Measurements from ENCODE around the gene ZNF71.

ZNF71 gene

DNA sequence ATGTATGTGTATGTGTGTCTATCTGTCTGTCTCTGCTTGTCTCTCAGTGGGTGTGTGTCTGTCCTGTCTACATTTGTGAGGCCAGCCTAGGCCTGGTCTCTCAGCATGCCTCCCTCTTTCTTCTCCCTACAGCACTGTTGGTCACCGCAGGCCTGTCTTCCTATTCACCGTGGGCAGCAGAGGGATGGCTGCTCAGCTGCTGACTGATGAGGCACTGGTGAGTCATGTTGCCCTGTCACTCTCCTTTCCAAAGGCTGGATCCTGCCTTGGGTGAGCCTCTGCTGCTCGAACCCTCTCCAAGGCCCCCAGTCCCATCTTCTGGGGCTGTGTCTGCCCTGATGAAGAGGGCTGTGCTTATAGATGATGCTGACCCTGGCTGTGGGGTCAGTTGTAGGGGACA is 6.3 kb downstream of the ZNF71 start:
- Mint-ChIP-seq H3K4me3 (no peak overlapping the region), H3K4me1 (ENCODE audit: low read depth) (peaks cover under 1% of the 10 kb centered on the region), H3K9me3 (peaks cover 81% of the 10 kb centered on the region), H3K27me3 (no peaks in the 10 kb centered on the region), H3K36me3 (ENCODE audit: low read depth) (peaks cover 68% of the 10 kb centered on the region), H3K27ac (no peak overlapping the region)
- intact Hi-C loops (cut with micrococcal nuclease) = no loop called here

DNA sequence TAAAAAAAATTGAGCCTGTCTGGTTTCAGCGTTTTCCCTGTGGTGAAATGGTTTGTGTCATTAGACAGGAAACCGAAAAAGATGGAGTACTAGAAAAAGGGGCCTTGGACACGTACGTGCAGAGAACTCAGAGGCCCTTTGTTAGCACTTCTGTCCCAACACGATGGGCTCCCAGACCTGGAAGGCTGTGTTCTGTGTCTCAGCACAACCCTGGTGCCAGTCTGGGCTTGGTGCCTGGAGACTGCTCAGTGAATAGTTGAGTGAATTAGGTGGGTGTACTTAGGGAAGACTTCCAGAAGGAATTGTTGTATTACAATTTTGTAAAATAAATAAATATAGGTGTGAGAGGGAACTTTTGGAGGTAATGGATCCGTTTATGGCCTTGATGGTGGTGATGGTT is 8.7 kb downstream of the ZNF71 start:
- H3K27me3 Mint-ChIP-seq = no peaks in the 10 kb centered on the region
- H3K4me3 Mint-ChIP-seq = no peak overlapping the region
- intact Hi-C loops (cut with micrococcal nuclease) = no loop called here
- H3K4me1 Mint-ChIP-seq (ENCODE audit: low read depth) = no peaks in the 10 kb centered on the region
- H3K36me3 Mint-ChIP-seq (ENCODE audit: low read depth) = peaks cover 68% of the 10 kb centered on the region
- H3K27ac Mint-ChIP-seq = no peak overlapping the region
- peaks cover 91% of the 10 kb centered on the region for H3K9me3 Mint-ChIP-seq

GRCh38 chr19:56608274-56608964 is 13.3 kb downstream of the ZNF71 start:
- no peaks in the 10 kb centered on the region for H3K4me1 Mint-ChIP-seq (ENCODE audit: low read depth)
- H3K9me3 Mint-ChIP-seq = peaks cover 99% of the 10 kb centered on the region
- no peak overlapping the region for H3K4me3 Mint-ChIP-seq
- intact Hi-C loops (cut with micrococcal nuclease) = no loop called here
- no peaks in the 10 kb centered on the region for H3K27me3 Mint-ChIP-seq
- no peak overlapping the region for H3K27ac Mint-ChIP-seq
- peaks cover 73% of the 10 kb centered on the region for H3K36me3 Mint-ChIP-seq (ENCODE audit: low read depth)

DNA sequence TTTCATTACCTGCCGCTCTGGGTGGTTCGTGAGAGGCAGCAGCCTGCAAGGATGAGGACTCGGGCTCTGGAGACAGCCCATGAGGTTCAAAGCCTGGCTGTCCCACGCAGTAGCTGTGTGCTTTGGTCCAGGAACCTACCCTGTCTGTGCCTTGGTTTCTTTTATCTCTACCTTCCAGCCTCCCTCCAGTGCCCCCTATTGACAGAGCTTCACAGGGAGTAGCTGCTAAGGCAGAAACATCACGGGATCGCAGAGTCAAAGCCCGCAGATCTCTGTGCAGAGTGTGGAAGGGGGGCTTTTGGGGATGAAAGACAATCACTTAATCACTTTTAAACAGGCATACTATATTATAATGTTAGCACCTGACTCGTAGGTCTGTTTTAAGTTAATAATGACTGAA is 16.2 kb downstream of the ZNF71 start:
- no peak overlapping the region for H3K27ac Mint-ChIP-seq
- no peak overlapping the region for H3K4me3 Mint-ChIP-seq
- H3K4me1 Mint-ChIP-seq (ENCODE audit: low read depth) = no peaks in the 10 kb centered on the region
- intact Hi-C loops (cut with micrococcal nuclease) = no loop called here
- peaks cover 82% of the 10 kb centered on the region for H3K36me3 Mint-ChIP-seq (ENCODE audit: low read depth)
- peaks cover 99% of the 10 kb centered on the region for H3K9me3 Mint-ChIP-seq
- no peaks in the 10 kb centered on the region for H3K27me3 Mint-ChIP-seq

GRCh38 chr19:56612737-56613136 is 17.6 kb downstream of the ZNF71 start:
- Mint-ChIP-seq H3K9me3 (peaks cover 100% of the 10 kb centered on the region), H3K27ac (no peak overlapping the region), H3K4me1 (ENCODE audit: low read depth) (no peaks in the 10 kb centered on the region), H3K4me3 (no peak overlapping the region), H3K27me3 (no peaks in the 10 kb centered on the region), H3K36me3 (ENCODE audit: low read depth) (peaks cover 91% of the 10 kb centered on the region)
- intact Hi-C loops (cut with micrococcal nuclease) = no loop called here

DNA sequence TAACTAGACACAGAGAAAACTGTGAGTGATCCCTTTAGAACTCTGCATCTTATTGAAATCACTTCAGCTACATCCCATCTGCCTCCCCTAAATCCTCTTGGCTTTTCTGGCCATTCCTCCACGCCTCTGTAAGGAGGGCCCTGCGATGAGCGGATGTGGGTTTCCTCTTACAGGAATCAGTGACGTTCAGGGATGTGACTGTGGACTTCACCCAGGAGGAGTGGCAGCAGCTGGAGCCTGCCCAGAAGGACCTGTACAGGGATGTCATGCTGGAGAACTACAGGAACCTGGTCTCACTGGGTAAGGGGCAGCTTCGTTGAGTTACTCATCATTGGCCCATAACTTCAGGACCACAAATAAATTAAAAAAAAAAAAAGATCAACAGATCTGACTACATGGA is 18.5 kb downstream of the ZNF71 start:
- H3K27ac Mint-ChIP-seq = no peak overlapping the region
- intact Hi-C loops (cut with micrococcal nuclease) = no loop called here
- no peaks in the 10 kb centered on the region for H3K4me1 Mint-ChIP-seq (ENCODE audit: low read depth)
- H3K4me3 Mint-ChIP-seq = no peak overlapping the region
- no peaks in the 10 kb centered on the region for H3K27me3 Mint-ChIP-seq
- peaks cover 91% of the 10 kb centered on the region for H3K36me3 Mint-ChIP-seq (ENCODE audit: low read depth)
- peaks cover 100% of the 10 kb centered on the region for H3K9me3 Mint-ChIP-seq

- peaks cover 94% of the 10 kb centered on the region for H3K36me3 Mint-ChIP-seq (ENCODE audit: low read depth)
- H3K27me3 Mint-ChIP-seq = no peaks in the 10 kb centered on the region
- no peak overlapping the region for H3K4me3 Mint-ChIP-seq
- H3K27ac Mint-ChIP-seq = no peak overlapping the region
- intact Hi-C loops (cut with micrococcal nuclease) = no loop called here
- H3K4me1 Mint-ChIP-seq (ENCODE audit: low read depth) = no peaks in the 10 kb centered on the region
- peaks cover 100% of the 10 kb centered on the region for H3K9me3 Mint-ChIP-seq
Observed at GRCh38 chr19:56617531-56617930, 22.4 kb downstream of the ZNF71 start.

DNA sequence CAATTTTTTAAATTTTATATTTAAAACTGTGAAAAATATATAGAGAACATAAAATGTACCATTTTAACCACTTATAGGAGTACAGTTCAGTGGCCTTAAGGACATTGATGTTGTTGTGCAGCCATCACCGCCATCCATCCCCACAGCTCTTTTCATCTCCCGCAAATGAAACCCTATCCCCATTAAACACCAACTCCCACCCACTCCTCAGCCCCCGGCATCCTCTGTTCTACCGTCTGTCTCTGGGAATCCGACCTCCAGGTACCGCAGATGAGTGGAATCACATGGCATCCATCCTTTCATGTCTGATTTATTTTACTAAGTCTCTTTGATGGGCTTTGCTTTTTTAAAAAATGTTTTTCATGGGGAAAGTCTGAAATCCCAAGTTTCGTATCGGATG is 24.0 kb downstream of the ZNF71 start:
- Mint-ChIP-seq H3K27me3 (no peaks in the 10 kb centered on the region), H3K4me1 (ENCODE audit: low read depth) (no peaks in the 10 kb centered on the region), H3K27ac (no peak overlapping the region), H3K9me3 (peaks cover 100% of the 10 kb centered on the region), H3K36me3 (ENCODE audit: low read depth) (peaks cover 94% of the 10 kb centered on the region), H3K4me3 (no peak overlapping the region)
- intact Hi-C loops (cut with micrococcal nuclease) = no loop called here

GRCh38 chr19:56622374-56622773 is 27.3 kb downstream of the ZNF71 start:
- Mint-ChIP-seq H3K9me3 (peaks cover 97% of the 10 kb centered on the region), H3K36me3 (ENCODE audit: low read depth) (peaks cover 82% of the 10 kb centered on the region)

GRCh38 chr19:56623006-56623405 is 27.9 kb downstream of the ZNF71 start:
- no peak overlapping the region for H3K4me3 Mint-ChIP-seq
- no peaks in the 10 kb centered on the region for H3K4me1 Mint-ChIP-seq (ENCODE audit: low read depth)
- intact Hi-C loops (cut with micrococcal nuclease) = no loop called here
- H3K9me3 Mint-ChIP-seq = peaks cover 97% of the 10 kb centered on the region
- H3K36me3 Mint-ChIP-seq (ENCODE audit: low read depth) = peaks cover 75% of the 10 kb centered on the region
- H3K27me3 Mint-ChIP-seq = no peaks in the 10 kb centered on the region
- no peak overlapping the region for H3K27ac Mint-ChIP-seq

More at GRCh38 chr19:56622374-56622773, 27.3 kb downstream of the ZNF71 start:
- intact Hi-C loops (cut with micrococcal nuclease) = no loop called here
- no peak overlapping the region for H3K4me3 Mint-ChIP-seq
- H3K27me3 Mint-ChIP-seq = no peaks in the 10 kb centered on the region
- no peaks in the 10 kb centered on the region for H3K4me1 Mint-ChIP-seq (ENCODE audit: low read depth)
- no peak overlapping the region for H3K27ac Mint-ChIP-seq

DNA sequence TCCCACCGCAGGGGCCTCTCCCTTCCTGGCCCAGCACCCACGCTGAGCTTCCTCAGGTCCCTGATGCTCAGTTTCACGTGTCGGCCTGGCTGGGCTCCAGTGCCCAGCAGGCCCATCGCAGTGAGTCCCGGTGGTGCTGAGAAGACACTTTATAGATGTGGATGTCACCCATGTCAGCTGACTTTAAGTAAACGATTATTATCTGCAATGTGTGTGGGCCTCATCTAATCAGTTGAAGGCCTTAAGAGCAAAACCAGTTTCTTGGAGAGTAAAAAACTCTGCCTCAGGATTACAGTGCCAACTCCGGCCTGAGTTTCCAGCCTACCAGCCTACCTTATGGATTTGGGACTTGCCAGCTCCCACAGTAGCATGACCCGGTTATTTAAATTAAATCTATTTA is 30.6 kb downstream of the ZNF71 start:
- Mint-ChIP-seq H3K27ac (no peak overlapping the region), H3K4me3 (no peak overlapping the region), H3K9me3 (peaks cover 97% of the 10 kb centered on the region), H3K4me1 (ENCODE audit: low read depth) (no peaks in the 10 kb centered on the region), H3K36me3 (ENCODE audit: low read depth) (peaks cover 50% of the 10 kb centered on the region), H3K27me3 (no peaks in the 10 kb centered on the region)
- intact Hi-C loops (cut with micrococcal nuclease) = no loop called here

- Mint-ChIP-seq H3K36me3 (ENCODE audit: low read depth) (no peaks in the 10 kb centered on the region), H3K27me3 (no peaks in the 10 kb centered on the region), H3K9me3 (peaks cover 86% of the 10 kb centered on the region), H3K27ac (no peak overlapping the region), H3K4me1 (ENCODE audit: low read depth) (no peaks in the 10 kb centered on the region), H3K4me3 (no peak overlapping the region)
- intact Hi-C loops (cut with micrococcal nuclease) = no loop called here
Observed at GRCh38 chr19:56633021-56633420, 37.9 kb downstream of the ZNF71 start.

DNA sequence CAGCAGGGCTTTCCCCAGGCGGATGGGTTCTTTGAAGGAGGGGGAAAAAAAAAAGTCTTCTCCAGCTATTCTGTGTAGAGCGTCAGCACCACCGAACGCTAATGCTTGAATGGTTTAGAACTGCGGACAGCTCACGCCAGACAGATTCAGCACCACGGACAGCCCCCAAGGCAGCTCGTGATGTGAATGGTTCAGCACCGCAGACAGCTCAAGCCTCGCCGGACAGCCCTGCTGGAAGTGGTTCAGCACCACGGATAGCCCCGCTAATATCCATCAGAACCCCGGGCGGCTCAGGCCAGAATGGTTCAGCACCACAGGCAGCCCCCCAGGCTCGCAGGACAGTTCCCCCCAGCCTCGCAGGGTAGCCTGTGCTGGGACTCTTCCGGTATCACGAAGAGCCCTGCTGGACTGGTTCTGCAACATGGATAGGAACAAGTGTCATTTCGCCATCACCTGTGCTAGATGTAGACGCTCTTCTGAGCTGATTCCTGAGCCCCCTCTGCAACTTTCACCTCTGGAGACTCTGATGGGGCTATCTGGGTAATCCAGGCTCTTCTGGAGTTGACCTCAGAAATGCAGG is 43.0 kb downstream of the ZNF71 start:
- intact Hi-C loops (cut with micrococcal nuclease) = no loop called here
- Mint-ChIP-seq H3K27me3 (no peaks in the 10 kb centered on the region), H3K36me3 (ENCODE audit: low read depth) (no peaks in the 10 kb centered on the region), H3K9me3 (peaks cover 67% of the 10 kb centered on the region), H3K4me3 (no peak overlapping the region), H3K4me1 (ENCODE audit: low read depth) (no peaks in the 10 kb centered on the region), H3K27ac (no peak overlapping the region)

- Mint-ChIP-seq H3K27ac (no peak overlapping the region), H3K4me1 (ENCODE audit: low read depth) (no peaks in the 10 kb centered on the region)
Observed at GRCh38 chr19:56639217-56639616, 44.1 kb downstream of the ZNF71 start.

More at GRCh38 chr19:56639217-56639616, 44.1 kb downstream of the ZNF71 start:
- Mint-ChIP-seq H3K27me3 (peaks cover 8% of the 10 kb centered on the region), H3K36me3 (ENCODE audit: low read depth) (no peaks in the 10 kb centered on the region), H3K9me3 (peaks cover 63% of the 10 kb centered on the region), H3K4me3 (no peak overlapping the region)
- intact Hi-C loops (cut with micrococcal nuclease) = no loop called here

All from dendritic cell treated with granulocyte-macrophage colony-stimulating factor and Interleukin-4, amounts not matched to agents 40 ng/mL and 50 ng/mL, for 4 days (primary cell).